LoVo (cell line): ENCODE data around the gene NUP58.
"Not testable (repeated sequence)": the region's sequence is repeated elsewhere in the genome, so short reads cannot be mapped to it uniquely, and the experiment has no call there.

Experiments used
- DNase-seq: peaks from one replicate; pipeline ENCODE4 v3.0.0-alpha.2; 2016; ENCODE audit warnings: low spot score

Gene NUP58

GRCh38 chr13:25306671-25307464 lies 5.4 kb downstream of the NUP58 start:
- DNase-seq, result no peak

GRCh38 chr13:25310891-25311290 lies 9.5 kb downstream of the NUP58 start:
- DNase-seq, result no peak

- DNase-seq, result not testable (repeated sequence)
Measured at GRCh38 chr13:25318946-25319345, 17.5 kb downstream of the NUP58 start.

GRCh38 chr13:25319771-25320170 lies 18.3 kb downstream of the NUP58 start:
- DNase-seq, result no peak

GRCh38 chr13:25324100-25324499 lies 22.7 kb downstream of the NUP58 start:
- DNase-seq, result no peak

GRCh38 chr13:25329706-25330105 lies 28.3 kb downstream of the NUP58 start:
- DNase-seq, result no peak

- no peak for DNase-seq
Measured at GRCh38 chr13:25330541-25330940, 29.1 kb downstream of the NUP58 start.

GRCh38 chr13:25335856-25336255 lies 34.4 kb downstream of the NUP58 start:
- DNase-seq, result no peak

- no peak for DNase-seq
Measured at GRCh38 chr13:25345576-25345975, 44.2 kb downstream of the NUP58 start.

GRCh38 chr13:25347151-25347550 lies 45.7 kb downstream of the NUP58 start:
- DNase-seq, result no peak

- DNase-seq, result no peak
Measured at GRCh38 chr13:25351404-25351803, 50.0 kb downstream of the NUP58 start.

- no peak for DNase-seq
Measured at GRCh38 chr13:25352230-25352629, 50.8 kb downstream of the NUP58 start.

- DNase-seq, result no peak
Measured at GRCh38 chr13:25352806-25353205, 51.4 kb downstream of the NUP58 start.

- DNase-seq, result no peak
Measured at GRCh38 chr13:25353344-25353743, 51.9 kb downstream of the NUP58 start.

- no peak for DNase-seq
Measured at GRCh38 chr13:25354377-25354776, 53.0 kb downstream of the NUP58 start.

GRCh38 chr13:25360443-25360842 lies 59.0 kb downstream of the NUP58 start:
- DNase-seq, result not testable (repeated sequence)

- no peak for DNase-seq
Measured at GRCh38 chr13:25365720-25366235, 64.4 kb downstream of the NUP58 start.

GRCh38 chr13:25371158-25371874 lies 69.9 kb downstream of the NUP58 start:
- no peak for DNase-seq

- DNase-seq, result no peak
Measured at GRCh38 chr13:25371875-25372283, 70.5 kb downstream of the NUP58 start, which contains the start of gene ATP8A2. ATP8A2 (plus strand) TSS chr13:25371974; CDS start chr13:25372213, 239 bp downstream.

GRCh38 chr13:25372284-25373081 lies 71.1 kb downstream of the NUP58 start:
- DNase-seq, result no peak

GRCh38 chr13:25375727-25376358 lies 74.4 kb downstream of the NUP58 start:
- peak; percentile 54 for DNase-seq
